K562 (cell line): ENCODE measurements around the gene AHNAK. TPM values are rescaled to one million over a fixed set of nuclear protein-coding genes. Genes with fewer than 3 reads are reported as not detected.

ENCODE experiments used
- ATF3 ChIP-seq, 2 experiments: fragments of 450-650 bp in 1 of 2; sonication (generic) in 1 of 2; formaldehyde crosslinking in 1 of 2; IDR thresholded peaks in 1 of 2; conservative IDR thresholded peaks in 1 of 2; 2 replicates each; pipeline versions ENCODE4 v1.6.1 to v1.8.1; 2016 to 2023; ENCODE audit warnings: mild to moderate bottlenecking in 2 of 2, moderate library complexity in 2 of 2, inconsistent platforms in 1 of 2, missing genetic modification reagents in 1 of 2
- E2F1 ChIP-seq: sonication (generic); formaldehyde crosslinking; IDR thresholded peaks from 2 replicates; pipeline ENCODE4 v1.8.1; 2023; ENCODE audit warnings: mild to moderate bottlenecking, missing genetic modification reagents, moderate library complexity
- EGR1 ChIP-seq: fragments of 450-650 bp; conservative IDR thresholded peaks from 2 replicates; pipeline ENCODE4 v1.6.1; 2017; ENCODE audit warnings: mild to moderate bottlenecking
- ETS1 ChIP-seq: conservative IDR thresholded peaks from 2 replicates; pipeline ENCODE4 v1.6.1; 2011; ENCODE audit warnings: low read depth, mild to moderate bottlenecking, low read length; ENCODE audit not compliant: control insufficient read depth
- MEIS2 ChIP-seq: fragments of 450-650 bp; IDR thresholded peaks from 2 replicates; pipeline ENCODE4 v1.6.1; 2014; ENCODE audit warnings: mild to moderate bottlenecking; ENCODE audit not compliant: partially characterized antibody
- MTA3 ChIP-seq: fragments of 450-650 bp; formaldehyde crosslinking; IDR thresholded peaks from 2 replicates; pipeline ENCODE4 v1.6.1; 2017; ENCODE audit warnings: mild to moderate bottlenecking, borderline replicate concordance
- SRF ChIP-seq, 2 experiments: fragments of 250-450, 450-650 bp in 1 of 2; sonication (Bioruptor Pico) in 1 of 2; sonication (generic) in 1 of 2; formaldehyde crosslinking; IDR thresholded peaks; 2 replicates each; pipeline versions ENCODE4 v1.5.0 to v1.5.1; 2020 to 2022; ENCODE audit warnings: mild to moderate bottlenecking in 1 of 2, missing genetic modification reagents in 1 of 2
- SRSF7 ChIP-seq: fragments of 200-400 bp; formaldehyde crosslinking; optimal IDR thresholded peaks from 2 replicates; pipeline ENCODE3; 2017; ENCODE audit warnings: mild to moderate bottlenecking, low read depth, low read length
- ZBTB33 ChIP-seq: sonication (generic); formaldehyde crosslinking; IDR thresholded peaks from 2 replicates; pipeline ENCODE4 v1.8.1; 2023; ENCODE audit warnings: mild to moderate bottlenecking, missing genetic modification reagents
- ZNF77 ChIP-seq: fragments of 250-450 bp; sonication (Bioruptor Pico); IDR thresholded peaks from 2 replicates; pipeline ENCODE4 v1.5.0; 2020
- ZNF785 ChIP-seq: fragments of 250-450 bp; sonication (Bioruptor Pico); IDR thresholded peaks from 2 replicates; pipeline ENCODE4 v1.4.0; 2020; ENCODE audit warnings: mild to moderate bottlenecking
- polyA plus RNA-seq, 8 experiments: library from polyadenylated mRNA; depleted of rRNA in 4 of 8; stranded (reverse) in 5 of 8; unstranded in 3 of 8; fragments of >200 nt; fragmentation: Nextera tagmentation in 2 of 8; fragmentation: Illumina TruSeq in 1 of 8; extraction: Ambion mirVana in 2 of 8; extraction: Trizol in 1 of 8; gene quantifications; 2 replicates each; pipeline versions ENCODE4 v1.2.1 to v1.2.3, GENCODE V29; 2011 to 2014; ENCODE audit warnings: inconsistent platforms in 1 of 8, missing spikeins in 1 of 8
- total RNA-seq, 7 experiments: library from RNA; depleted of rRNA in 6 of 7; stranded (reverse); fragments of >200 nt in 6 of 7; fragmentation: Illumina TruSeq in 2 of 7; extraction: Trizol in 2 of 7; gene quantifications; 2 replicates each; pipeline versions ENCODE4 v1.2.1 to v1.2.3, GENCODE V29; 2011 to 2021; ENCODE audit warnings: low replicate concordance in 1 of 7

Gene AHNAK
- total and polyA plus RNA-seq, 9 of the 15 experiments (the other 6 are each of a cell fraction or from before 2014, with no cell fraction given): 1.5 to 89.7 (median 45.0) TPM

GRCh38 chr11:62573592-62574362 is 27.2 kb upstream of the AHNAK start, which contains the start of gene EEF1G (continued):
- TF ChIP-seq ZNF77 (CRISPR knock-in tag) (0 out of 2 replicates have a peak, but pooled peaks have one; percentile 27), EGR1 (peak; percentile 25), MTA3 (peak; percentile 63), ETS1 (peak; percentile 32; the same call in 1 of the 2 replicates), SRSF7 (no peak), E2F1 (0 out of 2 replicates have a peak, but pooled peaks have one; percentile 34), ATF3 (IDR thresholded peaks at IDR 0.05) (no peak), ATF3 (CRISPR knock-in tag; conservative IDR thresholded peaks at IDR 0.05) (peak; percentile 64; the same call in 1 of the 2 replicates), ZNF785 (no peak), ZBTB33 (peak; percentile 67; the same call in 1 of the 2 replicates), MEIS2 (peak; percentile 91), SRF (CRISPR knock-in tag; IDR thresholded peaks at IDR 0.05) (peak in 1 of 2 experiments; percentile 59; a peak in 2 of 4 replicates)
